H1 (cell line): ENCODE results near the gene KSR2. TPM values are rescaled to one million over a fixed set of nuclear protein-coding genes. Genes with fewer than 3 reads are reported as not detected.

Experiments
- CTCF ChIA-PET: fragments of 300-600 bp; sonication (Branson Sonifier 250); formaldehyde crosslinking; loops from one replicate; lab custom pipeline; 2021; ENCODE audit not compliant: partially characterized antibody; lab: Charles Lee
- POLR2A ChIA-PET: fragments of 300-600 bp; sonication (Branson Sonifier 250); formaldehyde crosslinking; loops from one replicate; lab custom pipeline; 2021; ENCODE audit warnings: inconsistent platforms; ENCODE audit not compliant: partially characterized antibody; lab: Charles Lee
- DNase-seq, 2 experiments: peaks; one replicate each; pipeline versions ENCODE4 v3.0.0 to v3.0.0-alpha.2; 2010 to 2022; ENCODE audit warnings: low spot score in 2 of 2, low read depth in 1 of 2, mixed read lengths in 1 of 2
- FAIRE-seq: peaks from 2 replicates; lab custom pipeline; 2011; peaks lifted over from hg19 to GRCh38; lab: Jason Lieb, UNC
- H2AFZ ChIP-seq: 2 replicates; pipeline ENCODE4 v1.8.1; 2012; ENCODE audit warnings: low read length, inconsistent platforms
- H2AK5ac ChIP-seq: 2 replicates; pipeline ENCODE4 v1.6.1; 2013; ENCODE audit warnings: low read depth, low read length
- H2BK120ac ChIP-seq: replicated peaks from 2 replicates; pipeline ENCODE3; 2013; ENCODE audit warnings: low read depth, low read length, inconsistent platforms
- H2BK12ac ChIP-seq: 2 replicates; pipeline ENCODE4 v1.6.1; 2013; ENCODE audit warnings: low read depth, low read length
- H2BK15ac ChIP-seq: 2 replicates; pipeline ENCODE4 v1.6.1; 2013; ENCODE audit warnings: low read length
- H2BK20ac ChIP-seq: 2 replicates; pipeline ENCODE4 v1.6.1; 2013; ENCODE audit warnings: low read length
- H2BK5ac ChIP-seq: 2 replicates; pipeline ENCODE4 v1.6.1; 2013; ENCODE audit warnings: low read depth, low read length
- H3K14ac ChIP-seq: 2 replicates; pipeline ENCODE4 v1.6.1; 2013; ENCODE audit warnings: inconsistent platforms; ENCODE audit not compliant: insufficient read length
- H3K18ac ChIP-seq: 2 replicates; pipeline ENCODE4 v1.6.1; 2013; ENCODE audit warnings: low read length; ENCODE audit errors: extremely low read depth
- H3K23ac ChIP-seq: 2 replicates; pipeline ENCODE4 v1.6.1; 2013; ENCODE audit warnings: inconsistent platforms; ENCODE audit not compliant: insufficient read length
- H3K23me2 ChIP-seq: 2 replicates; pipeline ENCODE4 v1.6.1; 2013; ENCODE audit warnings: low read depth, low read length
- H3K27ac ChIP-seq: 2 replicates; pipeline ENCODE4 v1.6.1; 2011; ENCODE audit warnings: low read depth, low read length, inconsistent platforms
- H3K27me3 ChIP-seq, 4 experiments: replicated peaks in 1 of 4; 1 replicate in 1 of 4; 2 replicates in 3 of 4; pipeline versions ENCODE4 v1.6.1 to v1.8.1; 2011 to 2013; ENCODE audit warnings: low read length in 3 of 4, mild to moderate bottlenecking in 3 of 4, inconsistent platforms in 2 of 4, mixed read lengths in 2 of 4, moderate library complexity in 1 of 4; ENCODE audit not compliant: control insufficient read depth in 3 of 4, insufficient read depth in 3 of 4; ENCODE audit errors: extremely low read depth in 1 of 4
- H3K36me3 ChIP-seq, 4 experiments: 2 replicates each; pipeline versions ENCODE4 v1.6.1 to v1.8.1; 2011 to 2013; ENCODE audit warnings: mild to moderate bottlenecking in 4 of 4, low read length in 3 of 4, moderate library complexity in 2 of 4, control low read depth in 1 of 4, inconsistent platforms in 1 of 4; ENCODE audit not compliant: insufficient read depth in 4 of 4, control insufficient read depth in 2 of 4
- H3K4ac ChIP-seq: replicated peaks from 2 replicates; pipeline ENCODE3; 2013; ENCODE audit warnings: low read length, low read depth, mixed read lengths, inconsistent platforms; ENCODE audit not compliant: insufficient read length
- H3K4me1 ChIP-seq, 4 experiments: replicated peaks in 1 of 4; 1 replicate in 1 of 4; 2 replicates in 3 of 4; pipeline versions ENCODE4 v1.6.1 to v1.8.1; 2011 to 2013; ENCODE audit warnings: low read length in 3 of 4, inconsistent platforms in 2 of 4, mixed read lengths in 1 of 4; ENCODE audit not compliant: insufficient read depth in 4 of 4, control insufficient read depth in 3 of 4
- H3K4me2 ChIP-seq, 2 experiments: 2 replicates each; pipeline versions ENCODE4 v1.6.1 to v1.8.1; 2011 to 2013; ENCODE audit warnings: low read depth in 2 of 2, low read length in 2 of 2, control low read depth in 1 of 2, inconsistent platforms in 1 of 2, mild to moderate bottlenecking in 1 of 2; ENCODE audit not compliant: insufficient read depth in 1 of 2
- H3K4me3 ChIP-seq, 4 experiments: fragments of 200-600, 300-600 bp in 1 of 4; sonication (generic), shearing (Covaris generic), sonication (Bioruptor Twin) in 1 of 4; 2 replicates each; pipeline versions ENCODE4 v1.5.1 to v1.8.1; 2011 to 2016; ENCODE audit warnings: low read length in 4 of 4, low read depth in 3 of 4, control low read depth in 2 of 4, inconsistent platforms in 2 of 4, mild to moderate bottlenecking in 2 of 4, mixed read lengths in 1 of 4, moderate library complexity in 1 of 4; ENCODE audit not compliant: insufficient read depth in 2 of 4; ENCODE audit errors: extremely low read depth in 1 of 4
- H3K56ac ChIP-seq: replicated peaks from 2 replicates; pipeline ENCODE3; 2013; ENCODE audit warnings: low read depth, mild to moderate bottlenecking, mixed read lengths, low read length, inconsistent platforms; ENCODE audit not compliant: insufficient read length
- H3K79me1 ChIP-seq: 2 replicates; pipeline ENCODE4 v1.6.1; 2013; ENCODE audit warnings: low read depth, low read length, control low read depth
- H3K79me2 ChIP-seq, 2 experiments: 2 replicates each; pipeline versions ENCODE4 v1.6.1 to v1.8.1; 2012 to 2013; ENCODE audit warnings: low read length in 2 of 2, mild to moderate bottlenecking in 2 of 2, inconsistent platforms in 1 of 2; ENCODE audit not compliant: insufficient read depth in 2 of 2, control insufficient read depth in 1 of 2
- H3K9ac ChIP-seq, 4 experiments: replicated peaks in 1 of 4; 1 replicate in 1 of 4; 2 replicates in 3 of 4; pipeline versions ENCODE4 v1.6.1 to v1.8.1; 2011 to 2013; ENCODE audit warnings: low read depth in 3 of 4, low read length in 3 of 4, control low read depth in 2 of 4, mild to moderate bottlenecking in 2 of 4, moderate library complexity in 2 of 4, inconsistent platforms in 1 of 4; ENCODE audit errors: extremely low read depth in 1 of 4
- H3K9me3 ChIP-seq, 2 experiments: 2 replicates each; pipeline versions ENCODE4 v1.6.1 to v1.8.1; 2012 to 2013; ENCODE audit warnings: mild to moderate bottlenecking in 2 of 2, moderate library complexity in 2 of 2, control low read depth in 1 of 2, inconsistent platforms in 1 of 2, low read depth in 1 of 2, low read length in 1 of 2, mixed read lengths in 1 of 2; ENCODE audit not compliant: insufficient read depth in 2 of 2
- H4K20me1 ChIP-seq, 2 experiments: replicated peaks in 1 of 2; 2 replicates each; pipeline versions ENCODE3 to v1.8.1; 2011 to 2013; ENCODE audit warnings: inconsistent platforms in 2 of 2, low read length in 2 of 2, mild to moderate bottlenecking in 1 of 2; ENCODE audit not compliant: insufficient read depth in 2 of 2, control insufficient read depth in 1 of 2
- H4K5ac ChIP-seq: 2 replicates; pipeline ENCODE4 v1.6.1; 2013; ENCODE audit warnings: low read length, low read depth, mixed read lengths, inconsistent platforms; ENCODE audit not compliant: insufficient read length
- H4K8ac ChIP-seq: 2 replicates; pipeline ENCODE4 v1.8.0; 2013; ENCODE audit warnings: mild to moderate bottlenecking, moderate library complexity, low read length, inconsistent platforms; ENCODE audit not compliant: insufficient read depth; ENCODE audit errors: extremely low read depth
- H4K91ac ChIP-seq: replicated peaks from 2 replicates; pipeline ENCODE3; 2013; ENCODE audit warnings: low read length, mixed read lengths, inconsistent platforms; ENCODE audit not compliant: insufficient read length
- GTF2F1 ChIP-seq: IDR thresholded peaks from 2 replicates; pipeline ENCODE4 v1.6.1; 2012; ENCODE audit warnings: low read depth, low read length, improper control_type of control experiment, borderline replicate concordance
- WGBS, 2 experiments: shearing (Covaris generic) in 1 of 2; methylation state at CpG; one replicate each; pipeline versions ENCODE4 v1.1.6 to v1.1.7; 2013 to 2015; ENCODE audit warnings: low lambda C conversion rate in 2 of 2, mixed read lengths in 2 of 2, inconsistent platforms in 1 of 2, low coverage in 1 of 2, missing lambda C conversion rate in 1 of 2; ENCODE audit not compliant: insufficient replicate concordance in 2 of 2, insufficient coverage in 1 of 2, insufficient read length in 1 of 2; ENCODE audit errors: extremely low coverage in 1 of 2, missing lambda C conversion rate in 1 of 2; 5-methylcytosine and 5-hydroxymethylcytosine counted together
- polyA plus RNA-seq, 7 experiments: library from polyadenylated mRNA; depleted of rRNA in 3 of 7; stranded (reverse) in 5 of 7; unstranded in 2 of 7; fragments of >200 nt in 5 of 7; fragments of 200-250 nt in 2 of 7; gene quantifications; 1 replicate in 5 of 7; 2 replicates in 1 of 7; 4 replicates in 1 of 7; pipeline versions ENCODE4 v1.2.1 to v1.2.3, GENCODE V29; 2011 to 2013; ENCODE audit warnings: missing spikeins in 2 of 7, mixed read lengths in 2 of 7
- total RNA-seq: library from RNA; stranded (reverse); fragmentation: NEBNext Ultra II Directional; extraction: Animal tissue kit (Norgen Biotek cat#: 25700); gene quantifications from 2 replicates; pipeline ENCODE4 v1.2.1, GENCODE V29; 2021

Gene KSR2
- total and polyA plus RNA-seq, 2 of the 8 experiments (the other 6 are each of a cell fraction or from before 2014, with no cell fraction given), result 0.74 to 2.2 TPM

DNA sequence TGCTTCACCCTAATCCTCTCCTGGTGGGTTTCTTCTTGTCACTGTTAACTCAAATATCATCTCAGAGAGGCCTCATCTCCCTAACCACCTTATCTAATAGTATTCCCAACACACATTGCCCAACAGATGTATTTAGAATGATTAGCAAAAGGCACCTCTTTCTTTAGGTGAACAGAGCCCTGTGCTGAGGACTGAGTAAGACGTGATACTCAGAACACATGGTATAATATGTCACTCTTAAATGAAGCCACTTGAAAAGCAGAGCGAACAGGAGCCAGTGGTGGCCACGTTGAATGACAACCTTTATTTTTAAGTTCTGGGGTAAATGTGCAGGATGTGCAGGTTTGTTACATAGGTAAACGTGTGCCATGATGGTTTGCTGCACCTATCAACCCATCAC is 1.5 kb upstream of the KSR2 start:
- POLR2A ChIA-PET, result no interaction called here
- no peak overlapping the region for H3K14ac ChIP-seq
- WGBS, 2 experiments, result 93% methylated on average over 4 of the region's 4 CpGs; no CpG with 5 or more reads in 1 of the 2 experiments

More for the DNA sequence above, 1.5 kb upstream of the KSR2 start:
- Histone ChIP-seq H2AFZ (no peak overlapping the region), H2BK15ac (no peak overlapping the region), H3K23me2 (peaks cover 21% of the 10 kb centered on the region), H3K9me3 (peaks cover 6 to 8% of the 10 kb centered on the region in 2 experiments; a peak in 2 of 4 replicates), H4K5ac (no peak overlapping the region), H3K56ac (no peak overlapping the region), H3K27me3 (peaks cover 0 to 9% (median 1%) of the 10 kb centered on the region in 4 experiments; a peak in 3 of 7 replicates), H2BK5ac (no peak overlapping the region), H3K79me2 (no peaks in the 10 kb centered on the region)
- CTCF ChIA-PET, result interaction anchor here (1.3 to 1.6 kb wide), 2 partner anchors 14 to 113 kb away, joined by 3 to 5 read pairs; no protein-coding TSS in a partner anchor
- TF ChIP-seq GTF2F1, result no peak
- TF ChIP-seq, all 59 proteins: peak for 0
- Histone ChIP-seq H2BK20ac (no peak overlapping the region), H2BK12ac (no peak overlapping the region), H3K4me3 (no peak overlapping the region), H3K4me2 (peak overlapping the region in 1 of 2 experiments; percentile 100; a peak in 1 of 4 replicates), H3K4ac (no peak overlapping the region), H3K18ac (no peak overlapping the region), H3K23ac (no peak overlapping the region), H2BK120ac (no peak overlapping the region), H2AK5ac (no peak overlapping the region), H3K4me1 (peaks cover 2 to 4% (median 3%) of the 10 kb centered on the region in 4 experiments), H3K36me3 (no peaks in the 10 kb centered on the region), H4K20me1 (no peaks in the 10 kb centered on the region), H4K91ac (no peak overlapping the region), H3K9ac (no peak overlapping the region), H3K27ac (no peak overlapping the region), H4K8ac (no peak overlapping the region), H3K79me1 (no peaks in the 10 kb centered on the region)
- no peak for DNase-seq
- FAIRE-seq, result no peak
